Stimulated activated CD8-positive, alpha-beta memory T cell treated with anti-CD3 and anti-CD28 coated beads, Interleukin-2, amount 100 ng/mL, for 1 hour (primary cell): ENCODE measurements around the gene TSR3.

Source experiments
- DNase-seq, 2 donors: peaks; one replicate each; pipeline ENCODE4 v3.0.0-alpha.2; 2020; ENCODE audit warnings: low read depth in 2 of 2

Gene TSR3

GRCh38 chr16:1351215-1351581, 480 bp downstream of the TSR3 start:
- no peak for DNase-seq

DNA sequence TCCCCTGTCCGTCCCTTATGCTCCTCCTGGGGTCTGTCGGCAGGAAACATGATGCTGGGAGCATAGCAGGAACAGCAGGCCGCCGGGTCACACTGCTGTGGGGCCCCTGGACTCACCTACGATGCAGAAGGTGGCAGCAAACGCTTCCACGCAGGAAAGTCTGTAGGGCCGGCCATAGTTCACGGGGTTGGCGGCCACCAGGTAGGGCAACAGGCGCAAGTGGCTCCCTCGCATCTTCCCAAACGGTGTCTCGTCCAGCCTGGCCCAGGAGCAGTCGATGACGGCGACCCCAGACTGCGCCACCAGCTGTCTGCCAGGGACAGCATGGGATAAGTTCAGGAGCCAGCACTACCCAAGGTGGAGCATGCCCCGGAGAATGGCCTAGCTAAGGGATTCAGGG, 987 bp downstream of the TSR3 start:
- no peak for DNase-seq

GRCh38 chr16:1349951-1350350, 1.7 kb downstream of the TSR3 start:
- DNase-seq: no peak

DNA sequence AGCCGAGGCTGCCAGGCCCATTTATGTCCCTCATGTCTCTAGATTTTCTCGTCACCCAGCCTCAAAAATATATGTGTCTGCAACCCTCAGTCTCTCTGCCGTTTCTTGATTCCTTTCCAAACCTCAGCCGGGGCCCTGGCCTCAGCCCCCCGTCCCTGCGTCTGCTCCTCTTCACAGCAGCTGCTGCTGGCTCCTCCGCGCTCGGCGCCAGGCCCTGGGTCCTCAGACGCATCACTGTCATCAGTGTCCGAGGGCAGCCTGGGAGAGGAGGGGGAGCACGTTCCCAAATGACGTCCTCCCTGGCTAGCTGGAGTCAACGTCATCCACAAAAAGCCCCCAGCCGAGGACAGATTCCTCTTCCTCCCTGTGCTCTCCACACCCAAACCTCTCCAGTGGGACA, 2.3 kb downstream of the TSR3 start:
- DNase-seq: no peak

DNA sequence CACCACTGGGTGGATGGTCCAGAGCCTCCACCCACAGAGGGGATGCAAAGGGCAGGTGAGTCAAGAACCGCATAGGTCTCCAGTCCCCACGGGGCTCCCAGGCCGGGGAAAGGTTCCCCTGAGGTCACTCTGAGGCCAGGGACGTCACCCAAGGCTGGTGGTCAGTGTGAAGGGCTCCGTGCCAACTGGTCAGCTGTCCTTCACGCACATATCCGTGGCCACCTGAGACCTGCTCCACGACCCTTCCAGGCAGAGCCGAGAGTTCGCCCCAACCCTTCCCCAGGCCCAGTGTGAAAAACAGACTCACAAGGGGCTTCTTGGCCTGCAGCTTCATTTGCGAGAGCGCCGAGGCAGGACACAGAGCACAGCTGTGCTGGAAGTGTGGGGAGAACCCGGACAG, 2.8 kb downstream of the TSR3 start:
- DNase-seq: no peak

DNA sequence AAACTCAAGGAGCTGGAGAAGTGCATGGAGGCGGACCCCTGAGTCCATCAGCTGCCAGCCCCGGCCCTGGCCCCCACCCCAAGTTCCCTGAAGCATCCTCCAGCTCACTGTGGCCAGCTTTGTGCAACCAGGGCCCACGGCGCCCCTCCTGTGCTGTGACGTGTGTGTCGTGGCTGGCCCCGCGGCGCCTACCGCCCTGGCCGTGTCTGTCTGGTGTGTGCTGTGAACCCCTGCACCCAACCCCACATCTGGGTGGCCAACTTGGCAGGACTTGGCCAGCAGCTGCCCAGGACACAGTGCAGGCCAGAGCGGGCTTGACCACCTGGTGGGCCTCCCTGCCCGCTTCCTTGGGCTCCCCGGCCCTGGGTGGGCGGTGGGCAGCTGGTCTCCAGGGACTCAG, 3.2 kb downstream of the TSR3 start:
- no peak for DNase-seq

GRCh38 chr16:1347962-1348361, 3.7 kb downstream of the TSR3 start:
- no peak for DNase-seq

DNA sequence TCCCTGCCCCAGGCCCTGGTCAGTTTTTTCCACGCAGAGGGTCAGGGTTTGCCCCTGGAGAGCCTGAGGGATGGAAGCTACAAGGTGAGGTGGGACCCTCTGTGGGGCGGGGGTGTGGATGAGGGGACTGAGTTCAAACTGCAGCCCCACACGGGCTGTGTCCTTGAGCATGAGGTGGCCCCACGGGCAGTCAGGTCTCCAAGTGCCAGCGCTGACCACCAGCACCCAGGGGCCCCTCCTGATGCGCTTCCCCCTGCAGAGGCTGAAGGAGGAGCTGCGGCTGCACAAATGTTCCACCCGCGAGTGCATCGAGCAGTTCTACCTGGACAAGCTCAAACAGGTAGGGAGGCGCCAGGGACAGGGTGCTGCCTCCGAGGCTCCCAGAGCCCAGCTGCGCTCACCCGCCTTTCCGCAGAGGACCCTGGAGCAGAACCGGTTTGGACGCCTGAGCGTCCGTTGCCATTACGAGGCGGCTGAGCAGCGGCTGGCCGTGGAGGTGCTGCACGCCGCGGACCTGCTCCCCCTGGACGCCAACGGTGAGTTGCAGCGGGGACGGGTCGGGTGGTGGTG, 4.3 kb downstream of the TSR3 start:
- no peak for DNase-seq

DNA sequence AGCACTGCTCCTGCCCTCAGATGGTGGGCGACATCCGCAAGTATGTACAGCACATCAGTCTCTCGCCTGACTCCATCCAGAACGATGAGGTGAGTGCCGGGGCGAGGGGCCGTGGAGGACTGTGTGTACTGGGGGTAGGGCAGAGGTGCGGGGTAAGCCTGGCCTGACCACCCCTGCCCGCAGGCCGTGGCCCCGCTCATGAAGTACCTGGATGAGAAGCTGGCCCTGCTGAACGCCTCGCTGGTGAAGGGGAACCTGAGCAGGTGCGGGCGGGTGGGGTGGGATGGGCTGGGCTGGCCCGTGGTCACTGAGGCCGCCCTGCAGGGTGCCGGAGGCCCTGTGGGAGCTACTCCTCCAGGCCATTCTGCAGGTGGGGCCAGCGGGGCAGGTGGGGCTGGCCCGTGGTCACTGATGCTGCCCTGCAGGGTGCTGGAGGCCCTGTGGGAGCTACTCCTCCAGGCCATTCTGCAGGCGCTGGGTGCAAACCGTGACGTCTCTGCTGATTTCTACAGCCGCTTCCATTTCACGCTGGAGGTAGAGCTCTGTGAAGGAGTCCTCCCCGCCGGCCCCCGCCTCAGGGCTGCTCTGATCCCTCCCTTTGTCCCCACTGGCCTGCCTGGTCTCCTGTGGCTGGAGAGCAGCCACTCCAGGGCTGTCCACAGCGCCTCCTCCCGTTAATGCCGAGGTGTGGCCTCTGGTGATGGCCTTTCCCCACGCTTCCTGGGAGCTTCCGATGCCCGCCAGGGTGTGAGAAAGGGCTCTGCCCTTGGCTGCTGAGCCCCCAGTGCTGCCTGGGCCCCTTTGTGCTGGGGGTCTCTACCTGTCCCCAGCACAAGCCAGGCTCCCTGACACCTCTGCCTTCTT, 5.0 kb downstream of the TSR3 start:
- DNase-seq: no peak

DNA sequence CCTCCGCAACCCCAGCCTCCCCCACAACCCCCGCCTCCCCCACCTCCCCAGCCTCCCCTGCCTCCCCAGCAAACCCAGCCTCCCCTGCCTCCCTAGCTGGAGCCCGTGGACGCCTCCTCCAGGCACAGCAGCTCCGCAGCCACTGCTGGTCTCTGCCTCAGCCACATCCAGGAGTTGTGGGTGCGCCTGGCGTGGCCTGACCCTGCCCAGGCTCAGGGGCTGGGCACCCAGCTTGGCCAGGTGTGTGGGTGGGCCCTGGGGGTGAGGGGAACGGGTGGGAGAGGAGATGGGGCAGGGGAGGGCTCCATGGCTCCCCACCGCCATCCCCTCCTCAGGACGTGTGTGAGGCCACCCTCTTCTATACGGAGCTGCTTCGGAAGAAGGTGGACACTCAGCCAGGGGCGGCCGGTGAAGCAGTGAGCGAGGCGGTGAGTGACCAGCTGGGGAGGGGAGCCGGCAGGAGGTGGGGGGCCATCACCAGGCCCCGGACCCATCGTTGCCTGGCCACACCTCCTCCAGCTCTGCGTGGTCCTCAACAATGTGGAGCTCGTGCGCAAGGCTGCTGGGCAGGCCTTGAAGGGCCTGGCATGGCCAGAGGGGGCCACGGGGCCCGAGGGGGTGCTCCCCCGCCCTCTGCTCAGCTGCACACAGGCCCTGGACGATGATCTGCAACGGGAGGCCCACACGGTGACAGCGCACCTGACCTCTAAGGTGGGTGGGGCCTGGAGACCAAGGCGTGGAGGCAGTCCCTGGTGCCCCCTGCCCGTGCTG, 5.8 kb downstream of the TSR3 start:
- no peak for DNase-seq

DNA sequence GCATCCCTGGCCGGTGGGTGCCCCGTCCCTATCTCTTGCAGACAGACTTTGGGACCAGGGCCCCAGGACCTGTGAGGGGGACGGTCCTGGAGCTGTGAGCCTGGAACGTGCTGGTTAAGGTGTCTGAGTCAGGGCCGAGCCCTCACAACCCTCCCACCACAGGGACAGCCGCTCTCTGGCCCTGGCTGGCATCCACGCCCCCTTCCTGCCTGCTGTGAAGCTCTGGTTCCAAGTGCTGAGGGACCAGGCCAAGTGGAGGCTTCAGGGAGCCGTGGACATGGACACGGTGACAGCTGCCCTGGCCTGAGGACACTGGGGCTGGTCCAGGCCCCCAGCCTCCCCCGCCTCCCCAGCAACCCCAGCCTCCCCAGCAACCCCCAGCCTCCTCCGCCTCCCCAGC, 6.6 kb downstream of the TSR3 start:
- DNase-seq: no peak

- no peak for DNase-seq
Measured at GRCh38 chr16:1344499-1344898, 7.2 kb downstream of the TSR3 start.

DNA sequence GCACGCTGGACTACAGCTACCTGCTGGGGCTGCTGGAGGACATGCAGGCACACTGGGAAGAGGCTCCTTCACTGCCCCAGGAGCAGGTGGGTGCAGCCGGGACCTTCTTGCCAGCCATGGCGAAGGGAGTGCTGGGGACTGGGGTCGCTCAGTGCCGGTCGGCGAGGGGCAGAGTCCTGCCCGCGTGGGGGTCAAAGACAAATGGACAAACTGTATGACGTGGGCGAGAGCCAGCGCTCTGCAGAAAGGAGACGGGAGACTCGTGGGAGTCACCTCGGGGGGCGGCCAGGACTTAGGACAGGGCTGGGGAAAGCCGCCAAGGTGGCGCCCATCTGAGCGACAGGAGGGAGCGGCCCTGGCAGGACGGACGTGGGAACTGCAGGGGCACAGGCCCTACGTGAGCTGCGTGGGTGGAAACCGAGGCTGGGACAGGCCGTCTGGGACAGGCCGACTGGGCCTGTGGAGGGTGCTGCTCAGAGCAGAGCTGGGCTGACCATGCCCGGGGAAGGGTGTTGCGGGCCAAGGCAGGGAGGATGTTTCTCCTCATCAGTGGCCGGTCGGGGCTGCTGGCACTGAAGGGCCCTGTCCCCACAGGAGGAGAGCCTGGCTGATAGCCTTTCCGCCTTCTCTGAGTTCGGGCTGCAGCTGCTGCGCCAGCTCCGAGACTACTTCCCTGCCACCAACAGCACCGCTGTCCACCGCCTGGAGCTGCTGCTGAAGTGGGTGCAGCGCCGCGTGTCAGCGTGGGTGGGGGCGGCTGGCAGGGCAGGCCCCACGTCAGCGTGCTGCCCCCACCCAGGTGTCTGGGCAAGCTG, 8.0 kb downstream of the TSR3 start:
- DNase-seq: no peak

GRCh38 chr16:1342526-1343427, 8.9 kb downstream of the TSR3 start:
- peak; percentile 86 to 88 for DNase-seq

GRCh38 chr16:1341495-1342420, 9.9 kb downstream of the TSR3 start:
- no peak for DNase-seq

DNA sequence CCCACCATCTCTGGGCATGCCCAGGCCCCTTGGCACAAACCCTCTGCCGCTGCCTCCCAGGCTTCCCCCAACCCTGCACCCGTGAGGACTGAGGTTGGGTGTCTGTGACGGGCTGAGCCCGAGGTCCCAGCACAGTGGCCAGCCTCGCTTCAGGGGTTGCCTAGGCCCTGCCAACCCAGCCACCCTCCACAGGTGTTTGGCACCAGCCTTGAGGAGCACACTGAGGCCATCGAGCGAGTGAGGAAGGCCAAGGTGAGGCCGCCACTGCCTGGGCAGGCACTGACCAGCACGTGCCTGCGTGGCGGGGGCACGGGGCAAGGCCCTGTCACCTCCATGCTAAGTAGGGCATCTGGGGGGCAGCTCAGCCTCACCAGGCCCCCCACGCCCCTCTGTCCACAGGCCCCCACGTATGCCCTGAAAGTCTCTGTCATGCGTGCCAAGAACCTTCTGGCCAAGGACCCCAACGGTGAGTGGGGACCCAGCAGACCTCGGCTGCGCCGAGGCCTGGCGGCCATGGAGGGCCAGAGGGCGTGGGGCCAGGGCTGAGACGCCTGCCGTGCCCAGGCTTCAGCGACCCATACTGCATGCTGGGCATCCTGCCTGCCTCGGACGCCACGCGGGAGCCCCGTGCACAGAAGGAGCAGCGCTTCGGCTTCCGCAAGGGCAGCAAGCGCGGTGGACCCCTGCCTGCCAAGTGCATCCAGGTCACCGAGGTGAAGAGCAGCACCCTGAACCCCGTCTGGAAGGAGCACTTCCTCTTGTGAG, 10.8 kb downstream of the TSR3 start:
- DNase-seq: no peak

DNA sequence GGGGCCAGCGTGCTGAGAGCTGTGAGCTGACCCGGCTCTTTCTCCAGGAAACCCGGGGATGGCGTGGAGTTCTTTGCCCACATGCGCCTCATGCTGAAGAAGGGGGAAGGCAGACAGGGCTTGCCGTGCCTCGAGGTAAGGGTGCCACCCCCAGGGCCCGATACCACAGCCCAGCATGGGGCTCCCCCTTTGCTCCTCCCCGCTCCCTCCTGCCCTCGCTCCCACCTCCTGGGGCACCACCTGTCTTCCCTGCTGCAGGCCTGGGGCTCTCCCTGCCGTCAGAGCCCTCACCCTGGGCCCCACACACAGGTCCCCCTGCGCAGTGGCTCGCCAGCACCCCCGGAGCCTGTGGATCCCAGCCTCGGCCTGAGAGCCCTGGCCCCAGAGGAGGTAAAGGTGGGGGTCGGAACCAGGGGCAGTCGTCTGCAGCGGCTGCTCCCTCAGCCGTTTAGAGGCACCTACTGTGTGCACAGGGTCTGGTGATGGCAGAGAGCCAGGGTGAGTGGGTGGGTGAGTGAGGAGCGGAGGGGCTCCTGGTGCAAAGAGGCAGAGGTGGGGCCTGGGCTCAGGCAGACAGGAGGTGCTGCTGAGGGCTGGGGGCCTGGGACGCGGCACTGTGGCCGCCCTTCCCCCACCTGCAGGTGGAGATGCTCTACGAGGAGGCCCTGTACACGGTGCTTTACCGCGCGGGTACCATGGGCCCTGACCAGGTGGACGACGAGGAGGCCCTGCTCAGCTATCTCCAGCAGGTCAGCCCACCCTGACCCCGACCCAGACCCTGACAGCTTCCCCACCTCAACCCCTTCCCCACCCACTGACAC, 12.6 kb downstream of the TSR3 start:
- DNase-seq: no peak

DNA sequence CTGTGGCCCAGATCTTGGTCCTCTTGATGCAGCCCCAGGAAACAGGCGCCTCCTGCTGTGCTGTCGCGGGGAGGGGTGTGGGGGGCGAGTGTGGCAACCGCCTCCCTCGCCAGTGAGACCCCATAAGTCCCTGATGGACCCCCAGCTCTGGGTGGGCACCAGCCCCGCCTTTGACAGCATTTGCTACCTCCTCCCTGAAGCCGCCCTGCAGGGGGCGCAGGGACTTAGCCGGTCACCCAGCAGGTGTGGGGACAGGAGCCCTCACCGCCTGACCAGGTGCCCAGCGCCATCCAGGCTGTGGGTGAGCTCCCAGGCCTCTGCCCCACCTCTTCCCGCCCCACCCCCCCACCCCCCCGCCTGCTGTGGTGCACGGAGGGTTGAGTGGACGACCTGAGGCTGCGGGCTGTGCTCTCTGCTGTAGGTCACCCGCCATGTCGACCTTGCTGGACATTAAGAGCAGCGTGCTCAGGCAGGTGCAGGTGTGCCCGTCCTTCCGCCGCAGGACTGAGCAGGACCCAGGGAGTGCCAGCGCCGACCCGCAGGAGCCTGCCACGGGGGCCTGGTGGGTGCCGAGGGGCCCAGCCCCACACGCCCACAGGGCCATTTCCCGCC, 13.5 kb downstream of the TSR3 start:
- DNase-seq: no peak
